Inferior parietal cortex (tissue), 1 donor: ENCODE data around the gene ABAT.

ENCODE experiments used
- DNase-seq: peaks from one replicate; pipeline ENCODE4 v3.0.0-alpha.2; 2016; ENCODE audit errors: extremely low spot score

The ABAT gene

DNA sequence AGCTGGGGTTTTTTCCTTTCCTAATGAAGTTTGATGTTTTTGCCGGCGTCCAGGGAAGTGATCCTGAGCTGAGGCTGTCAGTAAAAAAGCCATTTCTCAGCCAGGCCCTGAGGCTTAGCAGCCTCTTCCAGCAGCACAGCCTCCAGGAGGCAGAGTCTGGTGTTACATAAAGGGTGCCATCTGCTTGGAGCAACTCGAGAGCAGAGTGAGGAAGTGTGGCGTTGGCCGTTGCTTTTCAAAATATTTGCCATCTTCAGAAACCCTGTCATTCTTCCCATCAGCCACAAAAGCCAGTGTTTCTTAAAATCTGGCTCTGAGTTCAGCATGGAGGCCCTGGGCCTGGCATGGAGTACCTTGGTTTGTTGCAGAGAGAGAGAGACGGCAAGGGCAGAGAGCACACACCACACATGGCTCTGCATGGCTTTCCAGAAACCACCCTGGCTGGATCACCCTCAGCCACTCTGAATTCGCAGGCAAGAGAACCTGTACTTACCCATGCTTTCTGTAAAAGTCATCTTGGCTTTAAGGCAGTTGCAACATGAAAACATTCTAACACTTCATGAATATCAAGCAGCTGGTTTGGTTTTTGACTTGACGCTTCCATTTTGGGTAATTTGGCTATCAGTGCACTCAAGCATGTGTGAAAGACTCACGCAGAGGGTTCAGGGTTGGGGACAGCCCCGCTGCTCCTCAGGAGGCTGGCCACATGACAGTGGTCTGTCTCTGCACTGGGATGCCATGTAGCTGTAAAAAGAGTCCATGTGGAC is 144.3 kb downstream of the ABAT start:
- no peak for DNase-seq

DNA sequence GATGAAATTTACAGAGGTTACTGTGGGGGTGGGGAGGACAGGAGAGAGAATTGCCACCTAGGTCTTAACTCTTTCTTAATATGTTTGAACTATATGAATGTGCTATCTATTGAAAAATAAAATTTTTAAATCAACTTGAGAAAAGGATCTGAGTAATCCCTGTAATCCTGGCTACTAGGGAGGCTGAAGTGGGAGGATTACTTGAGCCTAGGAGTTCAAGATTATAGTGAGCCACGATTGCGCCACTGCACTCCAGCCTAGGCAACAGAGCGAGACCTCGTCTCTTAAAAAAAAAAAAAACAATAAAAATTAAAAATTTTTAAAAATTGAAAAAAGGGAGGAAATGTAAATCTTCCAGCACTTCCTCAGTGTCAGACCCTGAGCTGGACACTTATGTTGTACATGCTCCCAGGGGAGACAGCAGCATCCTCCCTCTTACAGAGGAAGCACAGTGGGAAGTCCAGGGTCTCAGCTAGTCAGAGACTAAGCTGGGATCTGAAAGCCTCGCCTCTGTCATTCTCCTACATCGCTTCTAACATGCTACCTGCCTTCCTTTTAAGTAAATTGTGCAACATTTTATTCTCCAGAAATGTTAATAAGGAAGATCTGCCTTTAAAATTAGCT is 145.1 kb downstream of the ABAT start:
- DNase-seq, result no peak

DNA sequence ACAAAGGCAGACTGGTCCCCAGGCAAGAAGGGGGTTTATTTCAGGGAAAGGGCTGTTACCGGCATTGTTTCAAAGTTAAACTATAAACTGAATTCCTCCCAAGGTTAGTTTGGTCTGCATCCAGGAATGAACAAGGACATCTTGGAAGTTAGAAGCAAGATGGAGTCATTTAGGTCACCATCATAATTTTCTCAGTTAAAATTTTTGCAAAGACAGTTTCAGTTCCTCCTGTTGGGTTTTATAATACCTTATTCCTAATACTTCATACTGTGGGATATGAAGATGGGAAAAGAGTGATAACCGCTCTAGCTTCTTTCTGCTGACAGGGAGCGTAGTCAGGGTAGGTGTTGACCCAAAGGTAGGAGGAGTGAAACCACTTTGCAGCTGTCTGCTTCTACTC is 148.0 kb downstream of the ABAT start:
- no peak for DNase-seq

DNA sequence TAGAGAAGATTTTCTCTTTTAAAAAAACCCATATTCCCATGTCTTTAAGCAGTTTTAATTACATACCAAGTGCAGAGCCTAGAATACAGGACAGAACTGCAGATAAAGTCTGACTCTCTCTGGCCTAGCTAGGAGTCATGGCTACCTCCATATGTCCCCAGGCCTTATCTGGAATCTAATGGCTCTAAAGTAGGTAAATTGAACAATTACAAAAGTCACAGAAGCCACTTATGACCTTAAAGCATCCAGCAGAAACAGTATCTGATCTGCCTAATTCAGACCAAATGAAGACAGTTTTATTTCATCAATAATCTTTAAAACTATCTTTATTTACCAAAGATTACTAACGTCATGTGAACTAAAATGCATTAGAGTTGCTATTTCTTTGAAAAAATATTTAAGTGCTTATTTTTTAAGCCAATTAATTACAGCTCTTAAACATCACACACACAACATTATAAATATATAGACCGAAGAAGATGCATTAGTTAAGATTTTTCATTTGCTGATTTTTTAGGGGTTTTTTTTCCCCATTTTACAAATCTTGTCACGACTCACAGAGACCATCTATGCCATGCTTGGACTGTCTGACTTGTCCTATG is 152.0 kb downstream of the ABAT start:
- DNase-seq, result no peak

DNA sequence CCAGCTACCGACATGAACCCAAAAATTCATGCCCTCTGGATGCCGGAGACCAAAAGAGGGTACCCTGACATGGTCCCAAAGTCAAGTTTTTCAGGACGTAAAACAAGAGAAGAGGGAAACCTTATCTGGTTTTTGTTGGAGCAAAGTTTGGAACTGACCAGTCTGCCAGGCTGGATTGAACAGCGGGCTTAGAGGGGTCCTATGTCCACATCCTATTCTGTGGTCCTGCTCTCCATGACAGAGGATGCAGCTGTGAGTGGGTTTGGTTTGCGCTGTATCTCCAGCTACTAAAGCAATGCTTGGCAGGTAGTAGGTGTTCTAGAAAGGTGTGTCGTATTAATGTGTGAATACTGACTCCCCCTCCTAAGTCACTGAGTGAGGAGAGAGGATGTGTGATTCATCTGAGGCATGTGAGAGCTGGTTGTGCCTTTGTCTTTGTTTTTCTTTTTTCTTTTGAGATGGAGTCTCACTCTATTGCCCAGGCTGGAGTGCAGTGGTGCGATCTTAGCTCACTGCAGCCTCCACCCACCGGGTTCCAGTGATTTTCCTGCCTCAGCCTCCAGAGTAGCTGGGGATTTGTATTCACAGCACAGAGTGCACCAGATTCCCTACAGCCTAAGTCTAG is 154.2 kb downstream of the ABAT start:
- DNase-seq, result no peak

DNA sequence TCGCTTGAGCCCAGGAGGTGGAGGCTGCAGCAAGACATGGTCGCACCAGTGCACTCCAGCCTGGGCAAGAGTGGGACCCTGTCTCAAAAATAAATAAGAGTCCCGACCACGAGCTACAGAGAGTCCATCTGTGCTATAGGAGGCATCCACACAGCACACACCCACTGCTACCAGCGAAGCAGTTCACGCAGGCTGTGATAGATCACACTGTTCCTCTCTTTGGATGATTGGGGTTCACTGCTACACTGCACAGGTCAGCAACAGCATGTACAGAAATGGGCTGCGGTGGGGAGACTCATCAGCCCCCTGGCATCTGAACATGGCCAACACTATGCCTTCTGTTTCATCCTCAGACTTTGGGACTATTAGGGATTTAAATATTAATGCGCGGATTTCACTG is 157.0 kb downstream of the ABAT start:
- no peak for DNase-seq

DNA sequence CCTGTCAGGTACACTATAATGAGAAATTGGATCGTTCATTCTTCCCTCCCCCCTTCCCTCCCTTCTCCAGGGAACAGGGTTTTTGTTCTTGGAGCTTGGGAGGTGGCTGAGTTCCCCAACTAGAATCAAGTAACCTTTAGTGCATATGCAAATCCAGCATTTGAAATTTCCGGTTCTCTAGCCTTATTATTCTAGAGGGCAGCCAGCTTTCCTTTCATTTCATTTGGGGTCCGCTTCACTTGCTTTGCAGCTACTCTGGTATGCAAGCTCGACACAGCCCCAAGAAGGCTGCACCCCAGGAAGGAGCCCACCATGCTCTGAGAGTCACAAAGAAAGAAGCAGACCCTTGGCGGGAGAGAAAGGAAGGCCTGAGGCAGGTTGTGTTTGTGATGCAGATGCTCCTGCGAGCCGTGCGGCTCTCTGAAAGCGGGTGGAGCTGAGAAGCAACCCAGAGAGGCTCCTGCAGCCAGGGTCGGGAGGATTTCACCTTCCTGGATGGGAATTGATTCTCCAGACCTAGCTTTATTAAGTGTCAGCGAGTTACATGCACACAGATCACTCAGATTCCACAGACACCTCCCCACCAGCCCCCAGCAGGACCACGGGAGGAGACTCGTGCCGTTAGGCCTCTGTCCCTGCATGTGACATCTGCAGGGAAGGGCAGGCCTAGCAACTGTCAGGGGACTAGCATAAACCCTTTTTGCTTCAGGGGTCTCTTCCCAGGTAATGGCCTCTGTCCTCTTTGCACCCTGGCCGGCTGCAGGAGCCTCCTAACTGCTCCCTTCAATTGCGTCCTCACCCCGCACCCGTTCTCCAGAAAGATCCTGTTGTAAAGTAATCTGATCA is 157.7 kb downstream of the ABAT start:
- DNase-seq, result no peak

DNA sequence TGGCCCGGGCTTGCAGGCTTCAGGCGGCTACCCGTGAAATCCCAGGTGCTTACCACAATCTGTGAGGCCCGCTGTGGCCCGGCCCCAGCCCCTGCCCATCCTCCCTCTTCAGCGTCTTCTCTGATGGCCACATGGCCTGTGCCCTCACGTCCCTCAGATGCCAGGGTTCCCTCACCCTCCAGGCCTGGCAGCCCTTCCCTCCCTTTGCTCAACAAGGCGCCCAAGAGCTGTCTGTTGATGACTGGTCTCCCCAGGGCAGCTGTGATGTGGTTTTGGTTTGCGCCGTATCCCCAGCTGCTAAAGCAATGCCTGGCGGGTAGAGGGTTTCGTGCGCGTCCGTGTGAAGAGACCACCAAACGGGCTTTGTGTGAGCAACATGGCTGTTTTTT is 158.3 kb downstream of the ABAT start:
- no peak for DNase-seq
